MCF 10A (cell line): ENCODE results near the gene PI4KB. TPM values are rescaled to one million over a fixed set of nuclear protein-coding genes. Genes with fewer than 3 reads are reported as not detected.

ENCODE experiments used
- Bru-seq: library from RNA; stranded (reverse); fragments of 400-500 nt; gene quantifications from one replicate; lab custom pipeline; 2021; lab: Mats Ljungman, UMichigan
- BruChase-seq, 2 experiments: library from RNA; stranded (reverse); fragments of 400-500 nt; gene quantifications; one replicate each; lab custom pipeline; 2021; lab: Mats Ljungman, UMichigan
- BruUV-seq: library from RNA; stranded (reverse); fragments of 400-500 nt; replicated peaks from 2 replicates; lab custom pipeline; 2021; lab: Mats Ljungman, UMichigan
- CTCF ChIA-PET: fragments of 300-600 bp; sonication (Branson Sonifier 250); formaldehyde crosslinking; extraction: SDS; loops from one replicate; lab custom pipeline; 2021; ENCODE audit warnings: antibody characterized with exemption, inconsistent platforms; lab: Yijun Ruan, JAX
- POLR2A ChIA-PET: fragments of 300-600, 350-650 bp; sonication (Branson Sonifier 250); formaldehyde crosslinking; extraction: SDS; loops from one replicate; lab custom pipeline; 2020; ENCODE audit warnings: antibody characterized with exemption, inconsistent platforms; lab: Yijun Ruan, JAX
- DNase-seq: peaks from one replicate; pipeline ENCODE4 v3.0.0-alpha.2; 2018; ENCODE audit not compliant: unreplicated experiment
- H3K27ac Mint-ChIP-seq: one replicate; pipeline ENCODE4 v1.8.0; 2022; ENCODE audit warnings: mild to moderate bottlenecking, low read depth, mixed read lengths; ENCODE audit not compliant: unreplicated experiment
- H3K27me3 Mint-ChIP-seq: one replicate; pipeline ENCODE4 v1.8.0; 2022; ENCODE audit warnings: mixed read lengths; ENCODE audit not compliant: insufficient read depth, unreplicated experiment
- H3K36me3 Mint-ChIP-seq: one replicate; pipeline ENCODE4 v1.8.0; 2022; ENCODE audit warnings: mild to moderate bottlenecking, moderate library complexity, mixed read lengths; ENCODE audit not compliant: insufficient read depth, unreplicated experiment
- H3K4me1 Mint-ChIP-seq: one replicate; pipeline ENCODE4 v1.8.0; 2022; ENCODE audit warnings: mixed read lengths; ENCODE audit not compliant: insufficient read depth, unreplicated experiment
- H3K4me3 Mint-ChIP-seq: one replicate; pipeline ENCODE4 v1.8.0; 2022; ENCODE audit warnings: mild to moderate bottlenecking, moderate library complexity, mixed read lengths; ENCODE audit not compliant: unreplicated experiment
- H3K9me3 Mint-ChIP-seq: one replicate; pipeline ENCODE4 v1.8.0; 2022; ENCODE audit warnings: mixed read lengths; ENCODE audit not compliant: unreplicated experiment
- intact Hi-C: fragments of 100-400 bp; cut with micrococcal nuclease; formaldehyde crosslinking; loops from 2 replicates; pipeline ENCODE4 v1.14.1; 2022
- long read RNA-seq: library from polyadenylated mRNA; stranded (forward); transcript quantifications from one replicate; pipeline ENCODE4 v2.0.0, GENCODE V29; 2022
- total RNA-seq: library from RNA; stranded (reverse); gene quantifications from 2 replicates; pipeline ENCODE4 v1.2.3, GENCODE V29; 2022
- TF ChIP-seq, protein P1 (sequence below): fragments of 200-600 bp; IDR thresholded peaks from one replicate; pipeline ENCODE4 v1.8.0; 2022; ENCODE audit warnings: antibody characterized with exemption, mild to moderate bottlenecking; ENCODE audit not compliant: unreplicated experiment

Gene PI4KB
- 75.3 and 90.1 TPM in 2 replicates for total RNA-seq
- Bru-seq, nascent RNA: percentile 83 among the genes with signal in this experiment
- percentile 89 among the genes with signal in this experiment for BruChase-seq, experiment 1, labeled RNA remaining after a 6-hour chase
- BruChase-seq, experiment 2, labeled RNA remaining after a 2-hour chase: percentile 85 among the genes with signal in this experiment
- long read RNA-seq, transcript PI4KB-203 (11 exons, 3,934 nt): major isoform, 75 of 288 reads
- long read RNA-seq, transcript PI4KB-201 (13 exons, 3,331 nt): minor isoform, 22 of 288 reads
- long read RNA-seq, transcript PI4KB-202 (12 exons, 3,340 nt): minor isoform, 9 of 288 reads
- long read RNA-seq, transcript PI4KB-204 (13 exons, 3,983 nt): minor isoform, 11 of 288 reads
- long read RNA-seq, partial matches to known transcripts: 74 of 288 reads
- long read RNA-seq, other reads (novel, unspliced or antisense): 96 of 288 reads

DNA sequence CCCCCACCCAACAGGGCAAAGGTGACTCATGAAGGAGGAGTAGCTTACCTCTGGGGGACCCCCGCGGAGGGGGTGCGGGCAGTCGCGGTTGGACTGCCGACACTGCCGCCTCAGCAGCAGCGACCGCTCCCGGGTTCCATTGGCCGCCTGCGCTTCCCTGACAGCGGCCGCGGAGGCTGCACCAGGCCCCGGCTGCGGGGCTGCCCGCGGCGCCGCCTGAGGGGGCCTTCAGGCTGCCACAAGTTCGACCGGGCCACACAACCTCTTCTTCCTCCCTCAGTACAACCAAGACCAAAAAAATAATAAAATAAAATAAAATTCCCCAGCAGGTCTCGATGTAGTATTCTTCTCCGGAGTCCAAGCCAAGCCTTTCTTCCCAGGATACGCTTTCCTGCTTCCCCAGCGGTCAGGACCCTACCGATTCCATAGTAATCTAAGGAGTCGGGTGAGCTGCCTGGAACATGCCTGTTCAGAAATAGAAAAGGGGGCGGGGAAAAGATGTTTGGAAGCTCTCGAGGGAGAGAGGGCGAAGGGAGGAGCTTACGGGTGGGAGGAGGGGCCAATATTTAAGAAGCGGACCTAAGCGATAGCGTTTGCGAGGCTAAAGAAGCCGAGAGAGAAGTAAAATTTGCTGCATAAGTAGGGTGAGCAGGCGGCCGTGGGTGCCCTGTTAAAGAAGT is at the start of gene PI4KB:
Gene PI4KB, minus strand, starts transcription at position 194 of the 680 bp plus-strand sequence. CDS start 10,935 bp downstream, outside the sequence.
- peak; percentile 100 for DNase-seq
- Mint-ChIP-seq H3K9me3 (no peaks in the 10 kb centered on the region), H3K4me1 (peaks cover 36% of the 10 kb centered on the region), H3K36me3 (peaks cover 38% of the 10 kb centered on the region), H3K4me3 (peak within 1 kb of the TSS; percentile 89), H3K27me3 (no peaks in the 10 kb centered on the region), H3K27ac (peak within 1 kb of the TSS; percentile 90)
- TF ChIP-seq, protein P1, sequence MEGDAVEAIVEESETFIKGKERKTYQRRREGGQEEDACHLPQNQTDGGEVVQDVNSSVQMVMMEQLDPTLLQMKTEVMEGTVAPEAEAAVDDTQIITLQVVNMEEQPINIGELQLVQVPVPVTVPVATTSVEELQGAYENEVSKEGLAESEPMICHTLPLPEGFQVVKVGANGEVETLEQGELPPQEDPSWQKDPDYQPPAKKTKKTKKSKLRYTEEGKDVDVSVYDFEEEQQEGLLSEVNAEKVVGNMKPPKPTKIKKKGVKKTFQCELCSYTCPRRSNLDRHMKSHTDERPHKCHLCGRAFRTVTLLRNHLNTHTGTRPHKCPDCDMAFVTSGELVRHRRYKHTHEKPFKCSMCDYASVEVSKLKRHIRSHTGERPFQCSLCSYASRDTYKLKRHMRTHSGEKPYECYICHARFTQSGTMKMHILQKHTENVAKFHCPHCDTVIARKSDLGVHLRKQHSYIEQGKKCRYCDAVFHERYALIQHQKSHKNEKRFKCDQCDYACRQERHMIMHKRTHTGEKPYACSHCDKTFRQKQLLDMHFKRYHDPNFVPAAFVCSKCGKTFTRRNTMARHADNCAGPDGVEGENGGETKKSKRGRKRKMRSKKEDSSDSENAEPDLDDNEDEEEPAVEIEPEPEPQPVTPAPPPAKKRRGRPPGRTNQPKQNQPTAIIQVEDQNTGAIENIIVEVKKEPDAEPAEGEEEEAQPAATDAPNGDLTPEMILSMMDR: no peak
- ChIA-PET POLR2A (interaction anchor here (0.7 to 9.3 kb wide), 38 partner anchors 7 to 665 kb away, joined by 3 to 253 read pairs (median 6); partner anchors contain the start of genes LYSMD1, MRPL9, PIP5K1A and PSMB4), CTCF (interaction anchor here (0.6 to 13.3 kb wide), 13 partner anchors 11 to 156 kb away, joined by 3 to 214 read pairs (median 4); partner anchors contain the start of genes PSMB4 and ZNF687)
- BruUV-seq: no TSS peak
- intact Hi-C loops: loop anchor here (1.0 to 5.0 kb wide), 3 partner anchors 16 to 130 kb away; partner anchors contain the start of genes PIP5K1A and ZNF687

DNA sequence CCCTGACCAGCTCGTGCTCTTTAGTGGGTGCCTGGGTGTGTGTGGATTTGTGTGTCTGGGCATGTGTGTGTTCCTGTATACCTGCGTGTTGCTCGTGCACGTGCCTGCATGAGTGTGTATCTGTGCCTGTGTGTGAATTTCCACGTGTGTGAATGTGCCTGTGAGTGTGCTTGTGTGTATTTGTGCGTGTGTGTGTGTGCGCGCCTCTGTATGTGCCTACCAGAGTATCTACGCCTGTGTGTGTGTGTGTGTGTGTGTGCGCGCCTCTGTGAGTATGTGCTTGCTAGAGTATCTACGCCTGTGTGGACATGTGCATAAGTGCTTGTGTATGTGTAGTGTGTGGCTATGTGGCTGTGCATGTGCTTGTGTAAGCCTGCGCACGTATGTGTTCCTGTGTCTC is 46.0 kb upstream of the PI4KB start:
- POLR2A ChIA-PET: interaction anchor here (0.6 to 4.5 kb wide), 19 partner anchors 8 to 806 kb away, joined by 3 to 60 read pairs (median 5); partner anchors contain the start of genes CGN, MRPL9, PI4KB and PSMB4

DNA sequence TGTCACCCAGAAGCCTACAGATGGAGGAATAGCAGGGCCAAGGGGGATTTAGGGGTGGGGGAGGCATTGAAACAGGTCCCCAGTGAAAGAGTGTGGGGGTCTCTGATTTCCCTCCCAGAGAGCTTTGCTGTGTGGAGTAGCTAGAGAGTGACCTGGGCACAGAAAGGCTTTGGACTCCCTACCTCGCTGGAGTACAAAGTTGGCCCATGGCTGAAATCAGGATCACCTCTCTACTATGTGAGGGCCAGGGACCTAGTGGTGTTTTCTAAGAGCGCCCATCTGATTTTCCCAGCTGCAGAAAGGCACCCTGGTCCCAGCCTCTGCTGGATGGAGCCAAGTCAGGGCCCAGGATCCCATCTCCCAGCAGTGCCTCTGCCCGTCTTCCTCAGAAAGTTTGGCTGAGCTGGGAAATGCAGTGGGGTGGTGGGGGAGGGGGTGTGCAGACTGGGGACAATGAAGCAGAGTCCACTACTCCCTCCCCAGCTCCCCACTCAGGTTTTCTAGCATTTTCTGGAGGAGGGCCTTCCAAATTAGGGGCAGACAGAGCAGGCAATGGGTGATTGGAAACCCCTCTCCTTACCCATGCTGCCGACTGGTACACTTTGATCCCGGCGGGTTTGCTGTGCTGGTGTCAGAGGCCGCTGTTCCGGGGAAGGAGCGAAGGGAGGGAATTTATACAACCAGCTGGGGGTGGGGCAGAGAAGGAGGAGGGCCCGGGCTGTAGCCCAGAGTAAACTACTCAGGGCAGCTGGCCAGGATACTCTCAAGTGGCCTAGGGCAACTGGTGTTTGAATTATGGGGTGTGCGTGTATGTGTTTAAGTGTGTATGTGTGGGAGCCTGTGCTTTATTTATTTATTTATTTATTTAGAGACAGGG is 45.1 kb upstream of the PI4KB start, which contains the start of gene SELENBP1:
Gene SELENBP1, minus strand, starts transcription at position 648 of the 877 bp plus-strand sequence. Its CDS starts 64 bp downstream, at position 584.
- Mint-ChIP-seq H3K9me3 (no peaks in the 10 kb centered on the region), H3K36me3 (no peaks in the 10 kb centered on the region), H3K27me3 (peaks cover 7% of the 10 kb centered on the region), H3K27ac (peak within 1 kb of the TSS; percentile 13), H3K4me1 (peaks cover 25% of the 10 kb centered on the region), H3K4me3 (peak within 1 kb of the TSS; percentile 69)
- POLR2A ChIA-PET: interaction anchor here (0.5 to 4.5 kb wide), 46 partner anchors 8 to 1103 kb away, joined by 3 to 60 read pairs (median 4); partner anchors contain the start of genes APH1A, CGN, MRPL9 and PI4KB
- BruUV-seq: TSS peak; percentile 63
- peak; percentile 94 for DNase-seq
- CTCF ChIA-PET: interaction anchor here (0.6 to 4.4 kb wide), 11 partner anchors 8 to 505 kb away, joined by 3 to 28 read pairs (median 4); partner anchors contain the start of gene PSMB4
- TF ChIP-seq, protein P1: no peak
- intact Hi-C loops: loop anchor here (2.0 kb wide), 1 partner anchor 25 kb away; the partner anchor contains the start of gene RFX5

More for the DNA sequence above, 46.0 kb upstream of the PI4KB start:
- Mint-ChIP-seq H3K9me3 (no peaks in the 10 kb centered on the region), H3K4me3 (peak overlapping the region; percentile 69), H3K27ac (peak overlapping the region; percentile 13), H3K4me1 (peaks cover 25% of the 10 kb centered on the region), H3K27me3 (peaks cover 13% of the 10 kb centered on the region), H3K36me3 (no peaks in the 10 kb centered on the region)
- CTCF ChIA-PET: interaction anchor here (0.6 to 4.4 kb wide), 2 partner anchors 32 to 177 kb away, joined by 4 to 28 read pairs; no protein-coding TSS in a partner anchor
- BruUV-seq: no TSS peak
- no peak for DNase-seq
- TF ChIP-seq, protein P1: no peak
- intact Hi-C loops: loop anchor here (2.0 kb wide), 1 partner anchor 26 kb away; the partner anchor contains the start of gene RFX5
